ENCODE data around the gene ERN1.
A peak's percentile ranks its signal among the peaks of the same experiment; 100 is the strongest.

The ERN1 gene

DNA sequence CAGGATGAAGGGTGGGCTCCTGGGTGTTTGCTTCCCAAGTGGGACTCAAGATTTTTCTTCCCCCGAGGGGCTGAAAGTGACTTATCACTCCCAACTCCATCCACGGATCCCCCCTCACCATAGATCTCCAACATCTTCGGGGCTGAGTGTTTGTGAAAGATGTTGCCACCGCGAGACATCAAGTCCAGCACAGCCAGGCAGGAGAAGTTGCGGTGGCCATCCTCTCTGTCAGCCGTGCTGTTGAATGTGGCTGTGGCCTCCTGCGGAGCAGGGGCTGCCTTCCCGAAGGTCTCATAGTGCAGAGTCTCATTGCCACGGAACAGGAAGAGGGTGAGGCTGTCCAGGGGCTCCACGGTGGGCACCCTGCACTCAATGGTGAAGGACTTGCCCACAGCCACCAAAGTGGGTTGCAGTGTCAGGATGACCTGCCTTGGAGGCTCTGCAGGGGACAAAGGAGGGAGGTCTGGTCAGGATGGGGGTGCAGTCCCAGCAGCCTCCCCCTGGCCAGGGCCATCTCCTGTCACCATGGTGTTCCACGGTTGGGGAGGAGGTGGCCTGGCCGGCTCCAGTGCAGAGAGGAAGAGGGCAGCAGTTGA lies 126.3 kb downstream of the ERN1 start:
- no peak for DNase-seq (ENCODE audit: low read depth)

DNA sequence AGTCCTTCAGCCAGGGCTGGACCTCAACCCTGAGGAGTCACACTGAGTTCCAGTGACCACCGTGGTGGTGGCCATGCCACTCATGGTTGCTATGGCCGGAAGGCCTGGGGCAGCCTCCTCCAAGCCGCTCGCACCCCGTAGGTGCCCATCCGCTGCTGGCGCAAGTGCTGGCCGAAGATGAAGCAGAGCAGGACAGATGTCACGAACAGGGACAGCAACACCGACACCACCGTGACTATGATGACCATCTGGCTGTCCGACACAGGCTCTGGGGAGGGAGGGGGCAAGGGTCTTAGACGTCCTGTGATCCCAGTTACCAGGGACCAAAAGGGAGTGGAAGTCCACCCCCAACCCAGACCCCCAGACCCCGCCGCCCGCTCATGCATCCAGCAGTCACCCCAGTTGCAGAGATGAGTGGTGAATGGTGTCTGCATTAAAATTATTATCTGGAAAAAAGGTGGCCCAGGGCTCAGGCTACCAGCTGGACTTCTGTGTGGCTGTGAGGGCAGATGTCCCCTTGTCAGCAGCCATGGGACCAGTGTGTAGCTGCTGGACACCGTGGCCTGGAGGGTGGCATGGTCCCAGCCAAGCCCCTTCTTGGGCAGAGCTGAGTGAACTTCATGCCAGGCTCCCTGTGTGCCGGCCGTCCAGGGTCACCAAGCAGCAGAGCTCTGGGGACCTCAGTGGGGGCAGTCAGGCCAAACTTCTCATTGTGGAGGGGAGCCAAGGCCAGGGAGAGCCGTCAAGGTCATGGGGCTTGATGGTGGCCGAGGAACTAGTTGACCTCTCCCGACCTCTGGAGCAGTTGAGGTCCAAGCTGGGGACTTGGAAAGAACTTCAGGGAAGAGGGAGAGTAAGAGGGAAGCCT lies 127.1 kb downstream of the ERN1 start:
- DNase-seq (ENCODE audit: low read depth) = no peak

DNA sequence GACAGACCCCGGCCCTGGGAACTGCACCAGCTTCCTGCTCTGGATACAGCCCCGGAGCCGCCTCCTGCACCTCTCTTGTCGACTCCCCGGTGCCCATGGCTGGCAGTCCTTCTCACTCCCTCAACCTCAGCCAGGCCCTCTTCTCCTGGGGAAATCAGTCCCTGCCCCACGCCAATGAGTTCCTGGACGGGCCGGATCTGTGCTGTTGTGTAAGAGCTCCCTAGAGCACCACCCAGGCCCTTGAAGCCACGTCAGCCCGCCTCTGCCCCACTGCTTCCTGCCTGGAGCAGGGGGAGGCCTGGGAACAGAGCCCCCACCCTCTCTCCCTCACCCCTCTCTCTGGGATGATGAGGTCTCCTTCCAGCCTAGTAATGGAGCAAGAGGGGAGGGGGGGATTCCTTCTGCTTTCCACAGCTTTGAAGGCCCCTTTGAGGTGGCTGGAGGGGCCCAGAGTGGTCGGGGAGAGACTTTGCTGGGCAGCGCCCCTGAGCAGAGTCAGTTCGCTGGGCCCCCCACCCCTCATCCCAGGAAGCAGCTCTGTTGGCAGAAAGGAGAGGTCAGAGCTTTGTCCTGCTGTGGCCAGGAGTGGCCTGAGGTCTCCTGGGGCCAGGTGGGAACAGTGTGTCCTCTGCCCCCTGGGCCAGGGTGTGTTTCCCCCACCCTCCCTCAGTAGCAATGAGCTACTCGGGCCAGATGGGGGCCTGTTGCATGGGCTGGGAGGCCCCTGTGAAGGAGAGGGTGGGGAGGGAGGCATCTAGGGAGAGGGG lies 128.0 kb downstream of the ERN1 start:
- DNase-seq (ENCODE audit: low read depth) = no peak

GRCh38 chr17:64001091-64001579 lies 128.8 kb downstream of the ERN1 start:
- DNase-seq (ENCODE audit: low read depth) = no peak

DNA sequence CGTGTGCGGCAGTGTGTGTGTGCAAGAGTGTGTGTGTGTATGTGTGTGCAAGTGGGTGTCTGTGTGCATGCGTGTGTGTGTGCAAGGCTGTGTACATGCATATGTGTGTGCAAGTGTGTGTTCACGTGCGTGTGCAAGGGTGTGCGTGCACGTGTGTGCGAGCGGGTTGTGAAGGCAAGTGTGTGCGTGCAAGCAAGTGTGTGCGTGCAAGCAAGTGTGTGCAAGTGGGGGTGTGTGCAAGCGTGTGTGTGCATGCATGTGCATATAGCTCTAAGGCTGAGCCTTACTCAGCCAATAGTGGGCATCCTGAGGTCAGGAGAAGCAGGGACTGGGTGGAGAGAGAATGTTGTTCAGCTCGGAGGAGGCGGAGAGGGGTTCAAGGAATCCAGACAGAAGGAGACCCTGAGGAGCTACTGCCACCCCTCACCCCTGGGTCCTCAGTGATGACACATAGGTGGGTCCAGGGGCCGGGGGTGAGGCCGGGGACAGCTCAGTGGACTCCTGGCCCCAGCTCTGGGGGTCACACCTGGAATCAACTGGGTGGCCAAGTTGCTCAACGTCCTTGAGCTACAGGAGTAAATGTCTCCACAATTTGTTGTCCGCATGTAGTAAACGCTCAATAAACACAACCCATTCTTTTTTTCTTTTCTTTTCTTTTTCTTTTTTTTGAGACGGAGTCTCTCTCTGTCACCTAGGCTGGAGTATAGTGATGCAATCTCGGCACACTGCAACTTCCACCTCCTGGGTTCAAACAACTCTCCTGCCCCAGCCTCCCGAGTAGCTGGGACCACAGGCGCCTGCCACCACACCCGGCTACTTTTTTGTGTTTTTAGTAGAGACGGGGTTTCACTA lies 130.0 kb downstream of the ERN1 start:
- no peak for DNase-seq (ENCODE audit: low read depth)

GRCh38 chr17:63998721-63999679 lies 130.9 kb downstream of the ERN1 start:
- DNase-seq (ENCODE audit: low read depth) = no peak

DNA sequence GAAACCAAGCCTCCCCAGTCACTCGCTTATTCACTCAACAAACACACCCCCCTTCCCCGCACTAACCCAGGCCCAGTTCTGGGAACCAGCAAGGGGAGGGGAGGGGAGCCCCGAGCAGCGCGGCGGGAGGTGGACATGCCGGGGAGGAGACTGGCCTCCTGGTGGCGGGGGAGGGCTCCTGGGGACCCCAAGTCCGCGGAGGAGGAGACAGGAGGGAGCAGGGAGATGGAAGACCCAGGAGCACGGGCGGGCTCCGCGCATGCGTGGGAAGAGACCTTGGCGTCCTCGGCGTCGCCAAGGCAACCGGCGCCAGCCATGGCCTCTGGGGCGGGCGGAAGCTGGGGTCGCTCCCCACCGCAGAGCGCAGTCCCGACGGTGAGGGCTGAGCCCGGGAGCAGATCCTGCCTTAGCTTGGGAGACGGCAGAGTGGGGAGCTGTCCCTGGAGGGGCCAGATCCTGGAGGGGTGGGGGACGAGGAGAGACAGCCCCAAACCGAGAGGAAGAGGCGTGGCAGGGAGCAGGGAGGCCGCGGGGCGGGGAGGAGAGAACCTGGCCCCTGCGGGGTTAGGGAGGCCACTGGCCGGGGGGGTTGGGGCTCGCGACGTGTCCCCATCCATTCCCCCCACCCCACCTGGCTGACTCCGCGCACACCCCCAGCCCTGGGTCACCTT lies 131.8 kb downstream of the ERN1 start, which contains the start of gene PRR29:
Gene PRR29, plus strand, starts transcription at position 302 of the 671 bp plus-strand sequence. Its CDS starts 14 bp downstream, at position 316.
- DNase-seq (ENCODE audit: low read depth) = peak; percentile 41

- DNase-seq (ENCODE audit: low read depth) = no peak
These were observed 132.4 kb downstream of the ERN1 start for GRCh38 chr17:63997341-63998048.

DNA sequence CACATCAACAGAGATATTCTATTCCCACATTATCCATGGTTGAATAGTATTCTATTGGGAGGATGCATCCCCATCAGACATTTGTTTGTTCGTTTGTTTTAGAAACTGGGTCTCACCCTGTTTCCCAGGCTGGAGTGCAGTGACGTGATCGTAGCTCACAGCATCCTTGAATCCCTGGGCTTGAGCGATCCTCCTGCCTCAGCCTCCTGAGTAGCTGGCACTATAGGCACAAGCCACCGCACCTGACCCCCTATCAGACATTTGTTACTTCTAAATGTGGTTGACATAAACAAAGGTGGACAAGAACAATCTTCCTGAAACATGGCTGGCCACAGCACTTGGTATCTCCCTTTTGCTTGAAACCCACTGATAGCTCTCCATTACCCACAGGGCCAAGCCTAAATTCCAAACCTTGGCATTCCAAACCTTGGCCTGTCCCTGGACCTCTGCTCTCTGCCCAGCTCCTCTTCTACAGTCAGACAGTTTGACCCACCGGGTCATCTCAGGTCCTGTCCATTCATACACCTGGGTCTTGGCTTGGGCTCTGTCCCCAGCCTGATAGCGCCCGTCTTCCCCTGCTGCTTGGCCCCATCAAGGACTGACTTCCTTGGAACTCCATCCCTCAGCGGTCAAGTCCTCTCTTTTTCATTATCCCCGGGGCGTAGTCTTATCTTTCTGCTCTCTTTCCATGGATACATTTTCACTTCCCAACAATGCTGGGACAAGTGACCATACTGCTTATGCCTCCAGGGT lies 133.3 kb downstream of the ERN1 start:
- DNase-seq (ENCODE audit: low read depth) = no peak

- DNase-seq (ENCODE audit: low read depth) = no peak
These were observed 134.3 kb downstream of the ERN1 start for GRCh38 chr17:63995626-63996025.

DNA sequence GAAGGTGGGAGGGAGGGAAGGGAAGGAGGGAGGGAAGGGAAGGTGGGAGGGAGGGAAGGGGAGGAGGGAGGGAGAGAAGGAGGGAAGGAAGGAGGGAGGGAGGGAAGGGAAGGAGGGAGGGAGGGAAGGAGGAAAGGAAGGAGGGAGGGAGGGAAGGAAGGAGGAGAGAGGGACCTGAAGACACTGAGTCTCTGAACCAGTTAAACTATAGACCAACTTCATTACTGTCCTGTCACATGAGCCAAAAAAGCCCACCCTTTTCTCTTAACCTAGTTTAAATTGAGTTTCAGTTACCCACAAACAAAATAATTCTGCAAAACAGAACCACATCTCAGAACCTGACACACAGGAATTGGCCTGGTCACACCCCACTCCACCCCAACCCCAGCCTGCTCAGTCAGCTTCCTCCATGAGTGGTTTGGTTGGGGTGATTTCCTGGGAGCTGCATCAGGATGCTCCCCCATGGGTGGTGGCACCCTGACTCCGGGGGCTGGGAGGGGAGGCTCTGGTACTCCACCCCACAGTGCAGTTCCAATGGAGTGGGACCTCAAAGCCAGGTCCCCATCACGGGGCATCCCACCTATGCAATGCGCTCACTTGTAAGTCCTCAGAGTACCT lies 136.5 kb downstream of the ERN1 start:
- DNase-seq (ENCODE audit: low read depth) = no peak

- no peak for DNase-seq (ENCODE audit: low read depth)
These were observed 138.3 kb downstream of the ERN1 start for GRCh38 chr17:63991611-63992010.

DNA sequence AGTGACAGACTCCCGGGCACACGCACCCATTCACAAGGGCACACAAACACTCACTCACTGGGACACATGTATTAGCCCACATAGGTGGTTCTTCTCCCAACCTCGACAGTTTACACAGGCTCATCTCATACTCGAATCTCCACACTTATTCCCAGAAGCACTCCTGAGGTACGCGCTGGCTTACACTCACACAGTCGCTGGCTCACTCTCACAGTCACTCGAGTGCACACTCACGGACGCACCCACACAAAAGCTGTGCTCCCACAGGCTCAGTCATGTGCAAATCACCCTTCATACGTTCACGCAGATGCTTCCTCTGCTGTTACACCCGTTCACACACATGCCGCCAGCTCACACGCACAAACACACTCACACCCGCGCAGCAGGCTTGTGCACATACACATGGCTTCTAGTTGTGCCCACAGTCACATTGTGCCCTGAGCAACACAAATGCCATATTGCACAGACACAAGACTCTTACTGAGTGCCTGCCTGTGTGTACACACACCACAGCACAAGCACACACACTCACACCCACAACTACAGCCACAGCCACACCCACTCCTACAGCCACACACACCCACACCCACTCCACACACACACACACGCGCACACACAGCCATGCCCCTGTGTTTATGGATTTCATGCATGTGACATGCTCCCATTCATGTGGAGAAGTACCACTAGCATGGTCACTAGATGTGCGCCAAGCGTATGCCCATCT lies 140.2 kb downstream of the ERN1 start:
- DNase-seq (ENCODE audit: low read depth) = no peak

Data from stimulated activated CD8-positive, alpha-beta memory T cell treated with anti-CD3 and anti-CD28 coated beads, Interleukin-15, amount 100 ng/mL, for 1 hour (primary cell).